Activated CD4-positive, alpha-beta T cell treated with anti-CD3 and anti-CD28 coated beads, Interleukin-2, amount 10 ng/mL, durations not matched to agents 7 days and 5 days (primary cell): Measurements from ENCODE around the gene LY6G6C. TPM values are rescaled to one million over a fixed set of nuclear protein-coding genes. Genes with fewer than 3 reads are reported as not detected.

Experiments
- CTCF ChIA-PET: fragments of 350-600 bp; sonication (Branson Sonifier 250); formaldehyde crosslinking; loops from one replicate; lab custom pipeline; 2021; ENCODE audit warnings: antibody characterized with exemption; lab: Charles Lee
- POLR2A ChIA-PET: fragments of 350-600 bp; sonication (Branson Sonifier 250); formaldehyde crosslinking; loops from one replicate; lab custom pipeline; 2021; ENCODE audit warnings: antibody characterized with exemption; lab: Charles Lee
- DNase-seq: peaks from one replicate; pipeline ENCODE4 v3.0.0-alpha.2; 2020
- H3K27ac Mint-ChIP-seq: one replicate; pipeline ENCODE4 v1.8.0; 2021; ENCODE audit warnings: mild to moderate bottlenecking, moderate library complexity, mixed read lengths
- H3K27me3 Mint-ChIP-seq: one replicate; pipeline ENCODE4 v1.8.0; 2021; ENCODE audit warnings: mixed read lengths
- H3K36me3 Mint-ChIP-seq: one replicate; pipeline ENCODE4 v1.8.0; 2021; ENCODE audit warnings: low read depth, mixed read lengths
- H3K4me1 Mint-ChIP-seq: one replicate; pipeline ENCODE4 v1.8.0; 2021; ENCODE audit warnings: mixed read lengths
- H3K4me3 Mint-ChIP-seq: one replicate; pipeline ENCODE4 v1.8.0; 2021; ENCODE audit warnings: mild to moderate bottlenecking, moderate library complexity, mixed read lengths
- H3K9me3 Mint-ChIP-seq: one replicate; pipeline ENCODE4 v1.8.0; 2021; ENCODE audit warnings: mixed read lengths
- total RNA-seq, 2 experiments: library from RNA; stranded (reverse); gene quantifications; one replicate each; pipeline ENCODE4 v1.2.3, GENCODE V29; 2021

LY6G6C gene
- total RNA-seq, 2 experiments from 2014 or later: not detected

DNA sequence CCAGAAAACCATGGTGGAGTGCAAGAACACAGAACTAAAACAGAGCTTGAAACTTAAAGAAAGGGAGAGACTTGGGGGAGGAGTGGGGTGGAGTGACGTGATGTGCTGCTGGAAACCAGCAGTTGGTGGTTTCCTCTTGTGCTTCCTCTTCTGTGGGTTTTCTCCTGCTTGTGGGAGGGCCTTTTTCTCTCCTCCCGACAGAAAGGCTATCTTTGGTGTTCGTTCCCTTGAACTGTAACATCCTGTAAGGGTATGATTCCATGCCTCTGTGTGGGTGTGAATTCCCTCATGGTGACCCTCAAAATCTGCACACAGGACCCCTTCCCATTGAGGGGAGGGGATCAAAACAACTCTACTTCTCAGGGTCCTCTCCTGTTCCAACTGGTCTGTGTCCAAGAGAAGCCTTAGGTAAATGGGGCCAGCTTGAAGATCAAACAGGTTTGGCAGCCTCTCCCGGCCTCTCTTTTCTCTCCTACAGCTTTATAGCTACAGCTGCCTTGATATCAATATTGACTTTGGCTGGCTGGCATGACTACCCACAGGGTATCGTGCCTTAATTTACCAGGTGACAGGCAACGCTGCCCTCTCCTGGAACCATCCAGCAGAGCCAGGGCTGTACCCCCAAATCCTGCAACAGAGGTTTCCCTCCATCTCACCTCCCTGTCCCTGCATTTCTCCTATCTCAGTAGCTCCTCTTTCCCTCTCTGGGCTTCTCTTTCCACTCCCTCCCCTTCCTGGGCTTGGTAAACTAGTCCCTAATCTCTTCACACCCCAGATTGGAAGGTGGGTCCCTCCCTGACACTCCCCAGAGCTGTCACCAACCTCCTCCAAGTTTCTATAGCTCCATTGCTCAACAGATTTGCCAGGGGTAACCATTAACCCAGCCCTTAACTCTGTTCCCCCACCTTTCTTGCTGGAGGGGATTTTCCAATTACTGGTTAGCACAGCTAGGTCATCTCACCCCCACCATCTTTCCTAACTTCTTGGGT lies 16.7 kb upstream of the LY6G6C start:
- Mint-ChIP-seq H3K36me3 (peaks cover 44% of the 10 kb centered on the region), H3K27me3 (no peaks in the 10 kb centered on the region), H3K4me1 (peaks cover 65% of the 10 kb centered on the region), H3K27ac (peak overlapping the region; percentile 96), H3K9me3 (no peaks in the 10 kb centered on the region), H3K4me3 (peak overlapping the region; percentile 94)
- DNase-seq: peak; percentile 85
- ChIA-PET CTCF (interaction anchor here (0.6 to 4.4 kb wide), 24 partner anchors 9 to 414 kb away, joined by 3 to 26 read pairs (median 5); partner anchors contain the start of genes BAG6, DDAH2, GPANK1 and HSPA1A), POLR2A (interaction anchor here (0.5 to 1.3 kb wide), 9 partner anchors 11 to 1795 kb away, joined by 3 to 5 read pairs (median 3); partner anchors contain the start of genes HSPA1A, HSPA1L, LSM2 and NEU1)

DNA sequence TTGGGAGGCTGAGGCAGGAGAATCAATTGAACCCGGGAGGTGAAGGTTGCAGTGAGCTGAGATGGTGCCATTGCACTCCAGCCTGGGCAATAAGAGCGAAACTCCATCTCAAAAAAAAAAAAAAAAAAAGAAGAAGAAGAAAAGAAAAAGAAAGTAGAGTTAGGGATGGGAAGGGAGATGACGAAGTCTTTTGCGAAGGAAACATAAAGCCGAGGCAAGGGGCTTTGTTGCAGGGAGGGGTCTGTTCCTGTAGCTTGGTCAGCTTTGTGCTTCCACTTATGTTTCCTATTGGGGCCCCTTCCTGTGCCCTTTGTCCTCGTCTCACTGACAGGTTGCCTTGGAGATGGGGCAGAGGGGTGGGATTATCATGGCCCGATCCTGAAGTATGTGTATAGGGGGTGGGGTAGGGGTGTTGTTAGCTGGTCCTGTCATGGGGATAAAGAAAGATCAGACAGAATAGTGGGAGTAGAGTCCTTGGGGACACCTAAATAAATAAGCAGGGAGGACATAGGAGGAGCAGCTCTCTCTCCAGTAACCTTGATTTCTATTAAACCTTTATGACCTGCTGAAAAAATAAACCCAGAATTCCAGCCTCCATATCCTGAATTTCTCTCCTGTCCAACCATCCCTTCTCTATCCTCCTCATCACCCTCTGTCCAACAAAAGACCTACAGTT lies 15.9 kb upstream of the LY6G6C start:
- H3K27ac Mint-ChIP-seq: peak overlapping the region; percentile 96
- CTCF ChIA-PET: interaction anchor here (0.6 to 4.4 kb wide), 20 partner anchors 8 to 1237 kb away, joined by 3 to 26 read pairs (median 6); partner anchors contain the start of genes BAG6, DDAH2, HSPA1A and HSPA1L
- peaks cover 39% of the 10 kb centered on the region for H3K36me3 Mint-ChIP-seq
- DNase-seq: peak; percentile 39
- H3K4me3 Mint-ChIP-seq: peak overlapping the region; percentile 94
- H3K9me3 Mint-ChIP-seq: no peaks in the 10 kb centered on the region
- no peaks in the 10 kb centered on the region for H3K27me3 Mint-ChIP-seq
- POLR2A ChIA-PET: interaction anchor here (0.5 to 2.7 kb wide), 8 partner anchors 10 to 115 kb away, joined by 3 to 9 read pairs (median 4); partner anchors contain the start of genes ABHD16A, HSPA1A, HSPA1B and HSPA1L
- peaks cover 65% of the 10 kb centered on the region for H3K4me1 Mint-ChIP-seq

GRCh38 chr6:31736768-31737314 lies 15.3 kb upstream of the LY6G6C start:
- H3K36me3 Mint-ChIP-seq: peaks cover 42% of the 10 kb centered on the region
- CTCF ChIA-PET: interaction anchor here (0.6 to 4.1 kb wide), 7 partner anchors 10 to 1237 kb away, joined by 3 to 21 read pairs (median 7); partner anchors contain the start of gene VWA7
- DNase-seq: no peak
- H3K9me3 Mint-ChIP-seq: no peaks in the 10 kb centered on the region
- peak overlapping the region; percentile 96 for H3K27ac Mint-ChIP-seq
- peaks cover 68% of the 10 kb centered on the region for H3K4me1 Mint-ChIP-seq
- POLR2A ChIA-PET: interaction anchor here (0.6 to 2.7 kb wide), 4 partner anchors 11 to 90 kb away, joined by 3 to 9 read pairs (median 6); partner anchors contain the start of genes ABHD16A, HSPA1B and LSM2
- no peaks in the 10 kb centered on the region for H3K27me3 Mint-ChIP-seq
- H3K4me3 Mint-ChIP-seq: peak overlapping the region; percentile 94

DNA sequence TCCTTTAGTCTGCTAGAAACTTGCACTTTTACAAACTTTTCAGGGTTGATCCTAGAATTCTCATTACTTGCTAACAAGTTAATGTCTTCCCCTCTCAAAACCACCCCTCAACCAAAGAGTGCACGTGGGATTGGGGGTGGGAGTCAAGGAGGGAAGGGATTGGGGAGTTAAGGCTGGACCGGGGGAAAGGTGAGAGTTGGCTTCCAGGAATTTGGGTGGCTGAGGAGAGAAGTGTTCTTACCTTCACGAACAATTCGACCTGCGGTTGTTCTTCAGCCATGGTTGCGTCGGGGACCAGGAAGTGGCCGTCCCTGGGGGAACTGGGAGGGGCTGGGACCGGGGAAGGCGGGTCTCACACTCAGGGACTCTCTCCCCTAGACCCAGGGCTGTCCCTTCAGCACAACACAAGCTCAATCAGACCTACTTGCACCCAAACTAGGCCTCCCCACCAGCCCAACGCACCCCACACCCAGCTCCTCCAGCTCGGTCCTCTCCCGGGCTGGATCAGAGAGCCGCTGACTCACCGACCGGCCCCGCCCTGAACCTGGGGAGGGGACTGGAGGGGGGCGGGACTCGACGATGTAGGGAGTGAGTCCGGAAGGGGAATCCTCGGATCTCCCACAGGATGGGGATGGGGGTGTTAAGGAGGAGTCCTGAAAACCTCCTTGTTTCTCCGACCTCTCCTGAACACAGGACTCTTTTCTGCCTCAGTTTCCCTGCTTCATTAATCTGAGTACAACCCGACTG lies 14.6 kb upstream of the LY6G6C start, which contains the start of gene CLIC1:
CLIC1 (minus strand) TSS at position 510 of the 747 bp plus-strand sequence; CDS start at position 280, 230 bp downstream.
- Mint-ChIP-seq H3K4me1 (peaks cover 65% of the 10 kb centered on the region), H3K4me3 (peak within 1 kb of the TSS; percentile 94), H3K9me3 (no peaks in the 10 kb centered on the region), H3K36me3 (peaks cover 42% of the 10 kb centered on the region), H3K27ac (peak within 1 kb of the TSS; percentile 96), H3K27me3 (no peaks in the 10 kb centered on the region)
- peak; percentile 85 for DNase-seq
- POLR2A ChIA-PET: interaction anchor here (0.6 to 2.7 kb wide), 4 partner anchors 11 to 91 kb away, joined by 3 to 9 read pairs (median 4); partner anchors contain the start of genes HSPA1B, LSM2 and VARS1
- CTCF ChIA-PET: interaction anchor here (0.7 to 2.3 kb wide), 5 partner anchors 9 to 128 kb away, joined by 3 to 17 read pairs (median 6); partner anchors contain the start of gene VWA7

- Mint-ChIP-seq H3K27ac (peak overlapping the region; percentile 96), H3K27me3 (no peaks in the 10 kb centered on the region), H3K9me3 (no peaks in the 10 kb centered on the region), H3K4me3 (peak overlapping the region; percentile 94), H3K36me3 (peaks cover 49% of the 10 kb centered on the region), H3K4me1 (peaks cover 69% of the 10 kb centered on the region)
- POLR2A ChIA-PET: interaction anchor here (2.7 kb wide), 1 partner anchor 92 kb away, joined by 9 read pairs; the partner anchor contains the start of gene HSPA1B
- CTCF ChIA-PET: interaction anchor here (0.6 to 2.2 kb wide), 7 partner anchors 9 to 158 kb away, joined by 3 to 17 read pairs (median 4); no protein-coding TSS in a partner anchor
- peak; percentile 64 for DNase-seq
Measured at GRCh38 chr6:31734821-31735406, 13.4 kb upstream of the LY6G6C start.

GRCh38 chr6:31734247-31734820 lies 12.8 kb upstream of the LY6G6C start:
- ChIA-PET POLR2A (no interaction called here), CTCF (interaction anchor here (0.6 to 1.5 kb wide), 6 partner anchors 8 to 122 kb away, joined by 3 to 5 read pairs (median 4); partner anchors contain the start of gene VARS1)
- H3K9me3 Mint-ChIP-seq: no peaks in the 10 kb centered on the region
- peak overlapping the region; percentile 94 for H3K4me3 Mint-ChIP-seq
- no peak for DNase-seq
- H3K27me3 Mint-ChIP-seq: no peaks in the 10 kb centered on the region
- peaks cover 68% of the 10 kb centered on the region for H3K4me1 Mint-ChIP-seq
- peaks cover 49% of the 10 kb centered on the region for H3K36me3 Mint-ChIP-seq
- H3K27ac Mint-ChIP-seq: peak overlapping the region; percentile 96

DNA sequence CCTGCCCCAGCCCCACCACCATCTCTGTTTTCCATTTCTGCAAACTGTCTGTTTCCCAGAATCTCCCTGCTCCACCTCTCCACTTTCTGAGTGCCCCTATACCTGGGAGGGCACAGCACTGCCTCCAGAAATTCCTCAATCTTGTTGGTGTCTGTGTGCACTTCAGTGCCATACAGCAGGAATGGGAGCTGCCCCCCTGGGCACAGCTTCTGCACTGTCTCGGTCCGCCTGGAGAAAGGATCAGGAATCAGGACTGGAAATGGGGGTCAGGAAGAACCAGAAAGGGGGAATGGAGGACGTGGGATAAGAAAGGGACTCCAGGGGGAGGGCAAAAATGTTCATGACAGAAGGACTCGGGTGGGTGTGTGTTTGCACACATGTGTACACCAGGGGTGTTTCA lies 12.2 kb upstream of the LY6G6C start:
- peak overlapping the region; percentile 76 for H3K27ac Mint-ChIP-seq
- peaks cover 68% of the 10 kb centered on the region for H3K4me1 Mint-ChIP-seq
- H3K4me3 Mint-ChIP-seq: peak overlapping the region; percentile 94
- no peaks in the 10 kb centered on the region for H3K9me3 Mint-ChIP-seq
- ChIA-PET CTCF (interaction anchor here (1.4 to 1.5 kb wide), 3 partner anchors 23 to 62 kb away, joined by 3 to 5 read pairs (median 4); partner anchors contain the start of gene VARS1), POLR2A (no interaction called here)
- peaks cover 49% of the 10 kb centered on the region for H3K36me3 Mint-ChIP-seq
- no peaks in the 10 kb centered on the region for H3K27me3 Mint-ChIP-seq
- no peak for DNase-seq

- no peaks in the 10 kb centered on the region for H3K27me3 Mint-ChIP-seq
- ChIA-PET POLR2A (no interaction called here), CTCF (interaction anchor here (0.8 to 4.2 kb wide), 5 partner anchors 38 to 101 kb away, joined by 3 to 16 read pairs (median 4); partner anchors contain the start of gene VWA7)
- H3K36me3 Mint-ChIP-seq: peaks cover 56% of the 10 kb centered on the region
- no peak for DNase-seq
- peaks cover 68% of the 10 kb centered on the region for H3K4me1 Mint-ChIP-seq
- H3K9me3 Mint-ChIP-seq: no peaks in the 10 kb centered on the region
- no peak overlapping the region for H3K27ac Mint-ChIP-seq
- H3K4me3 Mint-ChIP-seq: no peak overlapping the region
Measured at GRCh38 chr6:31732029-31732428, 10.5 kb upstream of the LY6G6C start.

GRCh38 chr6:31730631-31731086 lies 9.1 kb upstream of the LY6G6C start:
- DNase-seq: no peak
- POLR2A ChIA-PET: no interaction called here
- CTCF ChIA-PET: interaction anchor here (0.7 to 4.2 kb wide), 11 partner anchors 8 to 108 kb away, joined by 3 to 16 read pairs (median 4); partner anchors contain the start of genes HSPA1A, HSPA1L and MSH5
- no peaks in the 10 kb centered on the region for H3K27me3 Mint-ChIP-seq
- H3K4me3 Mint-ChIP-seq: peak overlapping the region; percentile 85
- H3K9me3 Mint-ChIP-seq: no peaks in the 10 kb centered on the region
- peaks cover 77% of the 10 kb centered on the region for H3K4me1 Mint-ChIP-seq
- peaks cover 63% of the 10 kb centered on the region for H3K36me3 Mint-ChIP-seq
- H3K27ac Mint-ChIP-seq: peak overlapping the region; percentile 80

GRCh38 chr6:31729979-31730630 lies 8.6 kb upstream of the LY6G6C start:
- peak overlapping the region; percentile 80 for H3K27ac Mint-ChIP-seq
- peaks cover 59% of the 10 kb centered on the region for H3K36me3 Mint-ChIP-seq
- peak overlapping the region; percentile 85 for H3K4me3 Mint-ChIP-seq
- no peaks in the 10 kb centered on the region for H3K9me3 Mint-ChIP-seq
- DNase-seq: peak; percentile 57
- ChIA-PET POLR2A (interaction anchor here (1.0 kb wide), 1 partner anchor 10 kb away, joined by 3 read pairs; no protein-coding TSS in a partner anchor), CTCF (interaction anchor here (0.5 to 4.2 kb wide), 21 partner anchors 9 to 132 kb away, joined by 3 to 16 read pairs (median 4); partner anchors contain the start of genes HSPA1A, HSPA1L, LY6G5C and MSH5)
- no peaks in the 10 kb centered on the region for H3K27me3 Mint-ChIP-seq
- H3K4me1 Mint-ChIP-seq: peaks cover 79% of the 10 kb centered on the region
